Activated CD8-positive, alpha-beta memory T cell treated with anti-CD3 and anti-CD28 coated beads, Interleukin-2, amount 50 U/mL, for 1 hour (primary cell): ENCODE results near the gene RAD50.

Source experiments
- DNase-seq: peaks from one replicate; pipeline ENCODE4 v3.0.0-alpha.2; 2020; ENCODE audit errors: extremely low read depth

Gene RAD50

GRCh38 chr5:132659598-132660493, 103.1 kb downstream of the RAD50 start:
- DNase-seq = no peak

- no peak for DNase-seq
Measured at GRCh38 chr5:132661231-132662003, 104.6 kb downstream of the RAD50 start.

GRCh38 chr5:132662004-132662401, 105.2 kb downstream of the RAD50 start:
- DNase-seq = no peak

GRCh38 chr5:132662925-132663770, 106.4 kb downstream of the RAD50 start:
- no peak for DNase-seq

- no peak for DNase-seq
Measured at GRCh38 chr5:132663771-132664695, 107.3 kb downstream of the RAD50 start.

GRCh38 chr5:132664696-132665209, 108.0 kb downstream of the RAD50 start:
- no peak for DNase-seq

- no peak for DNase-seq
Measured at GRCh38 chr5:132665574-132666080, 108.8 kb downstream of the RAD50 start.

- no peak for DNase-seq
Measured at GRCh38 chr5:132666310-132667123, 109.7 kb downstream of the RAD50 start.

GRCh38 chr5:132667309-132667708, 110.5 kb downstream of the RAD50 start:
- no peak for DNase-seq

GRCh38 chr5:132667761-132668705, 111.3 kb downstream of the RAD50 start:
- no peak for DNase-seq

GRCh38 chr5:132668706-132669454, 112.1 kb downstream of the RAD50 start:
- DNase-seq = no peak

- DNase-seq = no peak
Measured at GRCh38 chr5:132669455-132669820, 112.7 kb downstream of the RAD50 start.

GRCh38 chr5:132669966-132670882, 113.4 kb downstream of the RAD50 start:
- DNase-seq = no peak

GRCh38 chr5:132671000-132671399, 114.2 kb downstream of the RAD50 start:
- no peak for DNase-seq

- no peak for DNase-seq
Measured at GRCh38 chr5:132673488-132673887, 116.7 kb downstream of the RAD50 start.

- DNase-seq = no peak
Measured at GRCh38 chr5:132673939-132674630, 117.3 kb downstream of the RAD50 start, which contains the start of gene IL4. Gene IL4, plus strand, starts transcription at chr5:132673989. Its CDS starts 62 bp downstream, at chr5:132674051.
